T follicular helper cell (primary cell): ENCODE data around the gene PIBF1.

Experiments used
- DNase-seq: peaks from one replicate; pipeline ENCODE4 v3.0.0-alpha.2; 2020; ENCODE audit warnings: low read depth

Gene PIBF1

DNA sequence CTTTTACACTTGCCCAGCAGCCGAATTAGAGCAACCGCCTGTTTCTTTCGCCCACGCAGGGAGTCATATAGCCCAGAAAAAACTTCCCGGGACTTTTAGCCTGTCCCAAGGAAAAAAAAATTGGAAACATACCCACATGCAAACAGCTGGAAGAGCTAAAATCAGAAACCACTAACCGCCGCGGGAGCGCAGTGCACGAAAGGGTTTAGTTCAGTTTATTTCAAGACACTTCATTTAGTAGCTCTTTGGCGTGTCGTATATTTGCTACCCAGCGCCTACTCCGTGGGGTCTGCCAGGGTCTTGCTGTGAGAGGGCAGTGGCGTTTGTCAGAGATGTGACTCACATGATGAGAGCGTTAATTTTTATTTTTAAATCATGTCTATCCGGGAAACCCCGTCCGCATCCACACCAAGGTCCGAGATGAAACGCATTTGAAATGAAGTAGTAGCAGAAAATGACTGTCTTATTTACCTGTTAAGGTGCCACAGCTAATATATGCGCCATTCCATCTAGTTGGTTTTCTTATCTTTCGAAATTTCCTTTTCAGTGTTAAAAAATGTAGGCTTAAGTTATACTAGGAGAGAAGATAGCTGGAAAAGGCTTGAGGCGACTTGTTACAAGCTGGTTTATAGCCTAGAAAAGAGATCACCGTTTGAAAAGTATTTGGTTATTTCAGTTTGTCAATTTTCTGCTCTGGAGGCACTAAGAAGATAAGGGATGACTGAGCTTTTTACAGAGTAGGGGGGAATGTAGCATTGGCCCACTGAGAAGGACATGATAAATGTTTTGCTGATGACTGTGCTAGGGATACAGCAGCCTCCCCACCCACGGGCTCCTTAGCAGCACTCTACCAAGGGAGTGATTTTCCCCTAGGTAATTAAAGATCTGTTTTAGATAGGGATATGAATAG is 278.6 kb downstream of the PIBF1 start:
- DNase-seq: no peak

- DNase-seq: no peak
These were observed 279.5 kb downstream of the PIBF1 start for GRCh38 chr13:73061473-73061872.

DNA sequence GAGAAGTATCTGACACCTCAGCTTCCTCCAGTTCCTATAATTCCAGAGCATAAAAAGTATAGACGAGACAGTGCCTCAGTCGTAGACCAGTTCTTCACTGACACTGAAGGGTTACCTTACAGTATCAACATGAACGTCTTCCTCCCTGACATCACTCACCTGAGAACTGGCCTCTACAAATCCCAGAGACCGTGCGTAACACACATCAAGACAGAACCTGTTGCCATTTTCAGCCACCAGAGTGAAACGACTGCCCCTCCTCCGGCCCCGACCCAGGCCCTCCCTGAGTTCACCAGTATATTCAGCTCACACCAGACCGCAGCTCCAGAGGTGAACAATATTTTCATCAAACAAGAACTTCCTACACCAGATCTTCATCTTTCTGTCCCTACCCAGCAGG is 279.9 kb downstream of the PIBF1 start:
- DNase-seq: no peak

DNA sequence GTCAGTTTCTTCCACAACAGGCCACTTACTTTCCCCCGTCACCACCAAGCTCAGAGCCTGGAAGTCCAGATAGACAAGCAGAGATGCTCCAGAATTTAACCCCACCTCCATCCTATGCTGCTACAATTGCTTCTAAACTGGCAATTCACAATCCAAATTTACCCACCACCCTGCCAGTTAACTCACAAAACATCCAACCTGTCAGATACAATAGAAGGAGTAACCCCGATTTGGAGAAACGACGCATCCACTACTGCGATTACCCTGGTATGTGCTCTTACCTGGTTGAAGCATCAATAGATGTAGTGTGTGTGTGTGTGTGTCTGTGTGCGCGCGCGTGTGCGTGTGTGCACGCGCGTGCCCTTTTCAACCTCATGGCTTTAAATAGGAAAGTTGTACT is 280.5 kb downstream of the PIBF1 start:
- DNase-seq: no peak

GRCh38 chr13:73063166-73063565 is 281.2 kb downstream of the PIBF1 start:
- DNase-seq: no peak

- DNase-seq: no peak
These were observed 283.1 kb downstream of the PIBF1 start for GRCh38 chr13:73065036-73065435.

DNA sequence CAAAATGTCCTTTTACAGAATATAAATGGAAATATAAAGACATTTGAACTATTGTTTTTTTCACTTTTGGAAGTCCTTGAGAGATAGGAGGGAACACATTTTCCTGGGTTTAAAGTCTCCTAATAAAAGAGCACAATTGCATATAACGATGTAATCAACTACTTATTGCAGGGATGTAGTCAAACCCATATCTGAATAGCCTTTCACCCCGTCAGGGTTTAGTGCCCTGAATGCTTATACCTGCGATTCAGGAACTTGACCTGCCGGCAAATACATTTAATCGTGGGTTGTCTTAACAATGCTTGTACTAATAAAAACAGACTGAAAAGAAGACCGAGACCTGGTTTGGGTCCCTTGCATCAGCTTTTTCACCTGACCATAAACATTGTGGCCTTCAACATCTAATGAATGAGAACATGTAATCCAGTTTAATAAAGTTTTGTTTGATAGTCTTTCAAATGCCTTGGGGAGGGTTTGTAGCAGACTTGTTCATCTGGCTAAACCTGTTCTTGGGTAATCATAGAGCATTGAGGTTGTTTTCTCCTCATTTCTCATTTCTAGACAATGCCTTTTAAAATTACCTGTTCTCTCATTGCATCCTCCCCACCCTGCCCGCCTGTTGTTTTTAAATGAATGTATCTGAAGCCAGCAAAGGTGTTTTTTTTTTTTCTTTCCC is 283.9 kb downstream of the PIBF1 start:
- no peak for DNase-seq
